GM10248 (cell line): Measurements from ENCODE around the gene MAPK8IP2.
A peak's percentile ranks its signal among the peaks of the same experiment; 100 is the strongest.

ENCODE experiments used
- CTCF ChIA-PET: fragments of 300-600 bp; sonication (Branson Sonifier 250); formaldehyde crosslinking; extraction: SDS; loops from one replicate; lab custom pipeline; 2021; ENCODE audit warnings: antibody characterized with exemption; lab: Yijun Ruan, JAX
- POLR2A ChIA-PET: fragments of 350-650 bp; sonication (Branson Sonifier 250); formaldehyde crosslinking; extraction: SDS; loops from one replicate; lab custom pipeline; 2020; ENCODE audit warnings: antibody characterized with exemption; lab: Yijun Ruan, JAX
- DNase-seq: peaks from one replicate; pipeline ENCODE4 v3.0.0; 2012; ENCODE audit errors: extremely low spot score
- CTCF ChIP-seq: IDR thresholded peaks from 2 replicates; pipeline ENCODE4 v1.5.1; 2012; ENCODE audit warnings: mild to moderate bottlenecking, low read depth; ENCODE audit errors: extremely low read depth, missing control alignments, control extremely low read depth

MAPK8IP2 gene

GRCh38 chr22:50578776-50579310 is 21.8 kb upstream of the MAPK8IP2 start:
- CTCF ChIA-PET = interaction anchor here (0.6 to 5.6 kb wide), 4 partner anchors 9 to 687 kb away, joined by 3 to 43 read pairs (median 3); partner anchors contain the start of gene SYCE3

GRCh38 chr22:50579752-50580151 is 20.8 kb upstream of the MAPK8IP2 start:
- no peak for DNase-seq
- CTCF ChIA-PET = interaction anchor here (0.9 kb wide), 1 partner anchor 9 kb away, joined by 3 read pairs; no protein-coding TSS in a partner anchor

More at GRCh38 chr22:50578776-50579310, 21.8 kb upstream of the MAPK8IP2 start:
- POLR2A ChIA-PET = interaction anchor here (0.5 kb wide), 1 partner anchor 256 kb away, joined by 4 read pairs; no protein-coding TSS in a partner anchor
- no peak for TF ChIP-seq CTCF
- DNase-seq = no peak

GRCh38 chr22:50581031-50581949 is 19.3 kb upstream of the MAPK8IP2 start:
- no peak for TF ChIP-seq CTCF
- POLR2A ChIA-PET = no interaction called here
- no peak for DNase-seq
- CTCF ChIA-PET = interaction anchor here (1.3 to 2.4 kb wide), 3 partner anchors 18 to 79 kb away, joined by 3 to 17 read pairs (median 4); partner anchors contain the start of gene SYCE3

More at GRCh38 chr22:50579752-50580151, 20.8 kb upstream of the MAPK8IP2 start:
- POLR2A ChIA-PET = no interaction called here
- TF ChIP-seq CTCF = no peak

- ChIA-PET POLR2A (no interaction called here), CTCF (interaction anchor here (1.3 to 2.4 kb wide), 4 partner anchors 19 to 109 kb away, joined by 3 to 17 read pairs (median 4); partner anchors contain the start of gene SYCE3)
- no peak for TF ChIP-seq CTCF
- no peak for DNase-seq
Observed at GRCh38 chr22:50581950-50582492, 18.6 kb upstream of the MAPK8IP2 start.

GRCh38 chr22:50582493-50583293 is 17.9 kb upstream of the MAPK8IP2 start, which contains the start of gene CHKB:
TSS of gene CHKB (minus strand) at chr22:50582849. CDS start at chr22:50582781, 68 bp downstream.
- ChIA-PET POLR2A (no interaction called here), CTCF (interaction anchor here (1.3 to 2.4 kb wide), 3 partner anchors 19 to 109 kb away, joined by 3 to 17 read pairs (median 3); partner anchors contain the start of gene SYCE3)
- peak; percentile 100 for DNase-seq
- TF ChIP-seq CTCF = no peak
